Endothelial cell (in vitro differentiated cells): ENCODE results near the gene TRAP1. TPM values are rescaled to one million over a fixed set of nuclear protein-coding genes. Genes with fewer than 3 reads are reported as not detected.

ENCODE experiments used
- DNase-seq: peaks from one replicate; pipeline ENCODE4 v3.0.0; 2021; ENCODE audit warnings: low spot score
- H3K27ac Mint-ChIP-seq: one replicate; pipeline ENCODE4 v1.8.0; 2021; ENCODE audit warnings: mixed read lengths, inconsistent platforms; ENCODE audit not compliant: unreplicated experiment
- H3K27me3 Mint-ChIP-seq: one replicate; pipeline ENCODE4 v1.8.0; 2021; ENCODE audit warnings: mild to moderate bottlenecking, moderate library complexity, mixed read lengths, inconsistent platforms; ENCODE audit not compliant: unreplicated experiment
- H3K36me3 Mint-ChIP-seq: one replicate; pipeline ENCODE4 v1.8.0; 2021; ENCODE audit warnings: mild to moderate bottlenecking, low read depth, mixed read lengths, inconsistent platforms; ENCODE audit not compliant: unreplicated experiment
- H3K4me1 Mint-ChIP-seq: one replicate; pipeline ENCODE4 v1.8.0; 2021; ENCODE audit warnings: mild to moderate bottlenecking, mixed read lengths, inconsistent platforms; ENCODE audit not compliant: unreplicated experiment
- H3K4me3 Mint-ChIP-seq: one replicate; pipeline ENCODE4 v1.8.0; 2021; ENCODE audit warnings: mild to moderate bottlenecking, mixed read lengths, inconsistent platforms; ENCODE audit not compliant: unreplicated experiment
- H3K9me3 Mint-ChIP-seq: one replicate; pipeline ENCODE4 v1.8.0; 2021; ENCODE audit warnings: mixed read lengths, inconsistent platforms; ENCODE audit not compliant: unreplicated experiment
- total RNA-seq: library from RNA; stranded (reverse); fragmentation: NEBNext Ultra II Directional; extraction: Animal tissue kit (Norgen Biotek cat#: 25700); gene quantifications from one replicate; pipeline ENCODE4 v1.2.1, GENCODE V29; 2021; ENCODE audit not compliant: unreplicated experiment
- TF ChIP-seq, protein P1 (sequence below): fragments of 200-600 bp; sonication (generic); IDR thresholded peaks from one replicate; pipeline ENCODE4 v1.5.0; 2021; ENCODE audit warnings: antibody characterized with exemption; ENCODE audit not compliant: unreplicated experiment

Gene TRAP1
- total RNA-seq, 1 donor from 2014 or later, result 104 TPM

DNA sequence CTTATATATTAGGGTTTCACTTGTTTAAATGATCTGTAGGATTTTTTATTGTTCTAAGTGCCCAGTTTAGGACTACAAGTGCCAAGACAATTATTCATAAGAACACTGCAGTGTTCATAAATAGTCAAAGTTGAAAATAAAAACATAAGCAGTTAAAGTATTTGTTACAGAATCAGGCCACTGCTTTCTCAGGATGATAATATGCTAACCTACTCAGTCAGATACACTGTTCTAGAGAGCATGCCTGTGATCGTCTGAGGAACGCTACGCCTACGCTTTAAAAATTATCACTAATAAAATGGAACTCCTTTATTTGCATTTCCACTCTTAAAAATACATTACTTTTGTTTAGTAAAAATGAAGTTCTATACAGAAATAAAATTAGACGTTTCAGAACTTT lies 37.4 kb upstream of the TRAP1 start:
- TF ChIP-seq, protein P1, sequence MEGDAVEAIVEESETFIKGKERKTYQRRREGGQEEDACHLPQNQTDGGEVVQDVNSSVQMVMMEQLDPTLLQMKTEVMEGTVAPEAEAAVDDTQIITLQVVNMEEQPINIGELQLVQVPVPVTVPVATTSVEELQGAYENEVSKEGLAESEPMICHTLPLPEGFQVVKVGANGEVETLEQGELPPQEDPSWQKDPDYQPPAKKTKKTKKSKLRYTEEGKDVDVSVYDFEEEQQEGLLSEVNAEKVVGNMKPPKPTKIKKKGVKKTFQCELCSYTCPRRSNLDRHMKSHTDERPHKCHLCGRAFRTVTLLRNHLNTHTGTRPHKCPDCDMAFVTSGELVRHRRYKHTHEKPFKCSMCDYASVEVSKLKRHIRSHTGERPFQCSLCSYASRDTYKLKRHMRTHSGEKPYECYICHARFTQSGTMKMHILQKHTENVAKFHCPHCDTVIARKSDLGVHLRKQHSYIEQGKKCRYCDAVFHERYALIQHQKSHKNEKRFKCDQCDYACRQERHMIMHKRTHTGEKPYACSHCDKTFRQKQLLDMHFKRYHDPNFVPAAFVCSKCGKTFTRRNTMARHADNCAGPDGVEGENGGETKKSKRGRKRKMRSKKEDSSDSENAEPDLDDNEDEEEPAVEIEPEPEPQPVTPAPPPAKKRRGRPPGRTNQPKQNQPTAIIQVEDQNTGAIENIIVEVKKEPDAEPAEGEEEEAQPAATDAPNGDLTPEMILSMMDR, result no peak
- no peak for DNase-seq
- H3K36me3 Mint-ChIP-seq, result peaks cover 29% of the 10 kb centered on the region
- no peaks in the 10 kb centered on the region for H3K4me1 Mint-ChIP-seq
- no peak overlapping the region for H3K4me3 Mint-ChIP-seq
- peaks cover 4% of the 10 kb centered on the region for H3K27me3 Mint-ChIP-seq
- no peaks in the 10 kb centered on the region for H3K9me3 Mint-ChIP-seq
- no peak overlapping the region for H3K27ac Mint-ChIP-seq

DNA sequence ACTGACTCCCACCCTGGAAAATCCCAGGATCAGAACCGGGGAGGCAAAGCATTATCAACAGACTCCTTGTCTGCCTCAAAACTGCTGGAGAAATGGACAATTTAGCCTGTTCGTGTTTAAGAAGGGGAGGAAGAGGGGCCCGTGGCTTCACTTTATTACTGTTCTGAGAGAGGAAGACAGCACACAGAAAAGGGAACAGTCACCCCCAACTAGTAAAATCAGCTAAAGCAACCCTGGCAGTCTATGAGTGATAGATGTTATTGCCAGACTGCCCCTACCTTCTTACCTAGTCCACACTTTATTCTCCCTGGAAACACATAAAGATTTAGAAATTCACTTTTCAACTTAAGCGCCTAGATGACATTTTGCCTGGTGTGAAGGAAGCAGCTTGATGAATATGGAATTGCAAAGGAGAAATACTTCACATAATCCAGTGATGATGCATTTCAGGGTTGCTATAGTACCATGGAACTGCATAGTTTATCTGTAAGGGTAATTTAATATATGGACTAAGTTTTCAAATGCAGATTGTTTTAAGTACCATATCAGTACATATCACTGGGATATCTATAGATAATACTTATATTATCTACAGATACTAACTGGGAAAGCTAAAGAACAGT lies 36.9 kb upstream of the TRAP1 start:
- no peak for DNase-seq
- H3K36me3 Mint-ChIP-seq, result peaks cover 29% of the 10 kb centered on the region
- H3K27ac Mint-ChIP-seq, result no peak overlapping the region

DNA sequence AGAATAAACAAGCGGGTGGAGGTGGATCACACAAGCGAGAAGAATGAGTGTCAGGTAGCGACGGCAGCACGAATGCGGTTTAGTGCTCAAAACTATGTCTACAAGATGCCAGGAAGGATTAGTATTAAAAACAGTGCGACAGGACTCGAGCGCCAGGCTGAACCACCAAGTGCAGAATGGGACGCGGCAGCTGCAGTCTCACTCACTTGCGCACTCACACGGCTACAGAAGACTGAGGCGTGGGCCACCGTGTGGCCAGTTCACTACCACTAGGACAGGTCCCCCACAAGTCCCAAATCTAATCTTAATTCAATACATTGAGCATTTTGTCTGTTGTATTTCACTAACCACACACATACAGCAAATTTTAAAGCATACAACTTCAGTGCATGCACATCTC lies 35.7 kb upstream of the TRAP1 start:
- Mint-ChIP-seq H3K27me3 (peaks cover 4% of the 10 kb centered on the region), H3K4me3 (no peak overlapping the region), H3K4me1 (no peaks in the 10 kb centered on the region), H3K36me3 (peaks cover 30% of the 10 kb centered on the region), H3K9me3 (no peaks in the 10 kb centered on the region), H3K27ac (no peak overlapping the region)
- TF ChIP-seq, protein P1, result no peak
- no peak for DNase-seq

More for the DNA sequence above, 36.9 kb upstream of the TRAP1 start:
- Mint-ChIP-seq H3K4me1 (no peaks in the 10 kb centered on the region), H3K27me3 (peaks cover 4% of the 10 kb centered on the region), H3K9me3 (no peaks in the 10 kb centered on the region), H3K4me3 (no peak overlapping the region)
- TF ChIP-seq, protein P1, result no peak

DNA sequence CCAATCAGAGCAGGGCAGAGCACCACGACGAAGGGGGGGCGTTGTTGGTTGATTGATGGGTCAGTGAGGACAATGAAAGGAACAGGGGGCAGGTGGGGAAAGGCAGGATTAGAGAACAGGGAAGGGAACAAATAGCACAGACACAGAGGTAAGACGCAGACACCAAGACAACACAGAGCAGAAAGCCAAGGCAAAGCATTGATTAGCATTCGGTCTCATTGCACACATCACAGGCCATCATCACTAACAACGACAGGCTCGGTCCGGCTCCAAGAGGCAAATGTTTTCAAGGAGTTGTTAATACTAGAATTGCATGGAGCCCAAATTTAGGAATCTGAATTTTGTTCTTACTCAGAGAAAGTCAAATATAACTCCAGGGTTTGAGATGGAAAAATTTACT lies 34.6 kb upstream of the TRAP1 start:
- TF ChIP-seq, protein P1, result no peak

DNA sequence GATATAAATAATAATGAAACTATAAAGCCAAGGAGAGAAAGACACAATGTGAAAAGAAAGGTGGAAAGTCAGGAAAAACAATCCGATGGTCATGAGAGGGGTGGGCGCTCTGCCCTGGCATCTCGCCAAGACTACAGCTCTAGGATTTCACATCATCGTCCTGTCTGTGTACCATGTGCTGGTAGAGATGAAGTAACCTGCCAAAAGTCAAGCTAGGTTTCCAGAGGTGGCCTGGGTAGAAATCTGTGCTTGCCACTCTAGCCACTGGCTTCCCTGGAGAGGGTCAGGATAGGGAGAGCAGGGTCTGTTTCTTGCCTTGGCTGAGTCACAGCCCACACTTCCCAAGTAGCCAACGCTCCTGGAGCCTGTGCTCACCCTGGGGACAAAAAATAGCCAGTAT lies 31.0 kb upstream of the TRAP1 start:
- DNase-seq, result no peak
- Mint-ChIP-seq H3K9me3 (no peaks in the 10 kb centered on the region), H3K27ac (peak overlapping the region; percentile 30)

More for the DNA sequence above, 34.6 kb upstream of the TRAP1 start:
- Mint-ChIP-seq H3K27me3 (peaks cover 4% of the 10 kb centered on the region), H3K4me3 (no peak overlapping the region), H3K36me3 (peaks cover 28% of the 10 kb centered on the region), H3K9me3 (no peaks in the 10 kb centered on the region), H3K27ac (peak overlapping the region; percentile 59), H3K4me1 (no peaks in the 10 kb centered on the region)
- DNase-seq, result no peak

More for the DNA sequence above, 31.0 kb upstream of the TRAP1 start:
- H3K4me1 Mint-ChIP-seq, result no peaks in the 10 kb centered on the region
- H3K27me3 Mint-ChIP-seq, result peaks cover 8% of the 10 kb centered on the region
- no peak overlapping the region for H3K4me3 Mint-ChIP-seq
- H3K36me3 Mint-ChIP-seq, result peaks cover 51% of the 10 kb centered on the region
- TF ChIP-seq, protein P1, result no peak
